ENCODE data around the gene SEC61A1.

The SEC61A1 gene

GRCh38 chr3:128014548-128014947 lies 37.7 kb upstream of the SEC61A1 start:
- TF ChIP-seq CTCF (conservative IDR thresholded peaks at IDR 0.05), result no peak
- no peak for TF ChIP-seq ZFX (IDR thresholded peaks at IDR 0.05)
- no peak overlapping the region for H3K27ac ChIP-seq

GRCh38 chr3:128016502-128016901 lies 35.7 kb upstream of the SEC61A1 start:
- no peak overlapping the region for H3K27ac ChIP-seq
- no peak for TF ChIP-seq ZFX (IDR thresholded peaks at IDR 0.05)

- no peak for TF ChIP-seq ZFX (IDR thresholded peaks at IDR 0.05)
- TF ChIP-seq CTCF (conservative IDR thresholded peaks at IDR 0.05), result no peak
- H3K27ac ChIP-seq, result no peak overlapping the region
These were observed 30.4 kb upstream of the SEC61A1 start for GRCh38 chr3:128021768-128022372.

- TF ChIP-seq CTCF (conservative IDR thresholded peaks at IDR 0.05), result no peak
- no peak for TF ChIP-seq ZFX (IDR thresholded peaks at IDR 0.05)
- no peak overlapping the region for H3K27ac ChIP-seq
These were observed 19.1 kb upstream of the SEC61A1 start for GRCh38 chr3:128033102-128033501.

GRCh38 chr3:128036119-128036518 lies 16.1 kb upstream of the SEC61A1 start:
- no peak overlapping the region for H3K27ac ChIP-seq
- no peak for TF ChIP-seq CTCF (conservative IDR thresholded peaks at IDR 0.05)
- TF ChIP-seq ZFX (IDR thresholded peaks at IDR 0.05), result no peak

GRCh38 chr3:128040041-128040440 lies 12.2 kb upstream of the SEC61A1 start:
- no peak overlapping the region for H3K27ac ChIP-seq
- TF ChIP-seq CTCF (conservative IDR thresholded peaks at IDR 0.05), result no peak
- no peak for TF ChIP-seq ZFX (IDR thresholded peaks at IDR 0.05)

- H3K27ac ChIP-seq, result no peak overlapping the region
- no peak for TF ChIP-seq CTCF (conservative IDR thresholded peaks at IDR 0.05)
- no peak for TF ChIP-seq ZFX (IDR thresholded peaks at IDR 0.05)
These were observed 11.6 kb upstream of the SEC61A1 start for GRCh38 chr3:128040660-128041059.

GRCh38 chr3:128041344-128041743 lies 10.9 kb upstream of the SEC61A1 start:
- H3K27ac ChIP-seq, result no peak overlapping the region
- TF ChIP-seq ZFX (IDR thresholded peaks at IDR 0.05), result no peak
- TF ChIP-seq CTCF (conservative IDR thresholded peaks at IDR 0.05), result no peak

Measured in C4-2B (cell line).